Duodenal mucosa (tissue), 2 donors: ENCODE data around the gene OLFM2.

Experiments
- H3K27ac ChIP-seq: one replicate; pipeline ENCODE4 v1.7.0; 2013; ENCODE audit warnings: low read depth, low read length
- H3K27me3 ChIP-seq, 2 donors: one replicate each; pipeline ENCODE4 v1.7.0; 2013; ENCODE audit warnings: low read length in 2 of 2, control low read depth in 1 of 2; ENCODE audit not compliant: insufficient read depth in 2 of 2, control insufficient read depth in 1 of 2
- H3K36me3 ChIP-seq, 2 donors: one replicate each; pipeline ENCODE4 v1.7.0; 2013; ENCODE audit warnings: low read length in 2 of 2, control low read depth in 1 of 2; ENCODE audit not compliant: insufficient read depth in 2 of 2, control insufficient read depth in 1 of 2
- H3K4me1 ChIP-seq, 2 donors: one replicate each; pipeline ENCODE4 v1.7.0; 2013; ENCODE audit warnings: low read length in 2 of 2, control low read depth in 1 of 2; ENCODE audit not compliant: insufficient read depth in 2 of 2, control insufficient read depth in 1 of 2
- H3K4me3 ChIP-seq, 2 donors: one replicate each; pipeline ENCODE4 v1.7.0; 2013; ENCODE audit warnings: low read length in 2 of 2, low read depth in 1 of 2
- H3K9ac ChIP-seq, 2 donors: one replicate each; pipeline ENCODE4 v1.7.0; 2013; ENCODE audit warnings: low read length in 2 of 2, low read depth in 1 of 2
- H3K9me3 ChIP-seq, 2 donors: one replicate each; pipeline ENCODE4 v1.7.0; 2013; ENCODE audit warnings: low read length in 2 of 2, control low read depth in 1 of 2; ENCODE audit not compliant: control insufficient read depth in 1 of 2

The OLFM2 gene

GRCh38 chr19:9943744-9944143, 7.4 kb upstream of the OLFM2 start:
- peaks cover 3 to 11% of the 10 kb centered on the region in 2 donors for H3K9me3 ChIP-seq
- no peaks in the 10 kb centered on the region for H3K4me1 ChIP-seq
- H3K27ac ChIP-seq: no peak overlapping the region
- no peaks in the 10 kb centered on the region for H3K27me3 ChIP-seq
- no peak overlapping the region for H3K4me3 ChIP-seq
- no peaks in the 10 kb centered on the region for H3K36me3 ChIP-seq
- H3K9ac ChIP-seq: no peak overlapping the region

- Histone ChIP-seq H3K27me3 (peaks cover 5 to 8% of the 10 kb centered on the region in 2 donors), H3K4me1 (no peaks in the 10 kb centered on the region), H3K27ac (no peak overlapping the region), H3K9me3 (peaks cover 3 to 11% of the 10 kb centered on the region in 2 donors), H3K4me3 (no peak overlapping the region), H3K9ac (no peak overlapping the region), H3K36me3 (no peaks in the 10 kb centered on the region)
These were observed 5.4 kb upstream of the OLFM2 start for GRCh38 chr19:9941671-9942070.

GRCh38 chr19:9941231-9941630, 4.9 kb upstream of the OLFM2 start:
- Histone ChIP-seq H3K9me3 (peaks cover 3 to 11% of the 10 kb centered on the region in 2 donors), H3K27ac (no peak overlapping the region), H3K4me1 (no peaks in the 10 kb centered on the region), H3K4me3 (no peak overlapping the region), H3K36me3 (no peaks in the 10 kb centered on the region), H3K27me3 (peaks cover 7 to 10% of the 10 kb centered on the region in 2 donors), H3K9ac (no peak overlapping the region)

- Histone ChIP-seq H3K27ac (no peak overlapping the region), H3K4me1 (no peaks in the 10 kb centered on the region), H3K36me3 (no peaks in the 10 kb centered on the region), H3K9me3 (peaks cover 3 to 11% of the 10 kb centered on the region in 2 donors), H3K27me3 (peaks cover 9 to 10% of the 10 kb centered on the region in 2 donors), H3K4me3 (no peak overlapping the region), H3K9ac (no peak overlapping the region)
These were observed 4.5 kb upstream of the OLFM2 start for GRCh38 chr19:9940778-9941177.

- peaks cover 3 to 11% of the 10 kb centered on the region in 2 donors for H3K9me3 ChIP-seq
- no peak overlapping the region for H3K27ac ChIP-seq
- no peak overlapping the region for H3K9ac ChIP-seq
- H3K4me3 ChIP-seq: no peak overlapping the region
- H3K4me1 ChIP-seq: no peaks in the 10 kb centered on the region
- peaks cover 23 to 24% of the 10 kb centered on the region in 2 donors for H3K27me3 ChIP-seq
- H3K36me3 ChIP-seq: no peaks in the 10 kb centered on the region
These were observed 3.1 kb upstream of the OLFM2 start for GRCh38 chr19:9939301-9939913.

GRCh38 chr19:9937001-9937411, 691 bp upstream of the OLFM2 start:
- peaks cover 2 to 5% of the 10 kb centered on the region in 2 donors for H3K9me3 ChIP-seq
- no peaks in the 10 kb centered on the region for H3K4me1 ChIP-seq
- H3K9ac ChIP-seq: no peak overlapping the region
- no peak overlapping the region for H3K27ac ChIP-seq
- peaks cover 24 to 37% of the 10 kb centered on the region in 2 donors for H3K27me3 ChIP-seq
- H3K36me3 ChIP-seq: no peaks in the 10 kb centered on the region
- H3K4me3 ChIP-seq: no peak overlapping the region

- H3K4me1 ChIP-seq: no peaks in the 10 kb centered on the region
- H3K27me3 ChIP-seq: peaks cover 24 to 37% of the 10 kb centered on the region in 2 donors
- H3K27ac ChIP-seq: no peak overlapping the region
- H3K9ac ChIP-seq: no peak overlapping the region
- peak overlapping the region in 1 of 2 donors; percentile 23 for H3K4me3 ChIP-seq
- no peaks in the 10 kb centered on the region for H3K9me3 ChIP-seq
- no peaks in the 10 kb centered on the region for H3K36me3 ChIP-seq
These were observed 599 bp downstream of the OLFM2 start for GRCh38 chr19:9935506-9936325.

- Histone ChIP-seq H3K27me3 (peaks cover 24 to 37% of the 10 kb centered on the region in 2 donors), H3K9ac (no peak overlapping the region), H3K4me1 (no peaks in the 10 kb centered on the region), H3K9me3 (no peaks in the 10 kb centered on the region), H3K36me3 (no peaks in the 10 kb centered on the region), H3K4me3 (no peak overlapping the region), H3K27ac (no peak overlapping the region)
These were observed 2.0 kb downstream of the OLFM2 start for GRCh38 chr19:9934132-9934950.

- H3K9ac ChIP-seq: no peak overlapping the region
- H3K36me3 ChIP-seq: no peaks in the 10 kb centered on the region
- no peak overlapping the region for H3K4me3 ChIP-seq
- no peak overlapping the region for H3K27ac ChIP-seq
- no peaks in the 10 kb centered on the region for H3K4me1 ChIP-seq
- H3K9me3 ChIP-seq: no peaks in the 10 kb centered on the region
- peaks cover 24 to 34% of the 10 kb centered on the region in 2 donors for H3K27me3 ChIP-seq
These were observed 3.5 kb downstream of the OLFM2 start for GRCh38 chr19:9932835-9933234.

- no peaks in the 10 kb centered on the region for H3K9me3 ChIP-seq
- H3K4me1 ChIP-seq: no peaks in the 10 kb centered on the region
- no peak overlapping the region for H3K27ac ChIP-seq
- H3K9ac ChIP-seq: no peak overlapping the region
- no peak overlapping the region for H3K4me3 ChIP-seq
- H3K36me3 ChIP-seq: no peaks in the 10 kb centered on the region
- H3K27me3 ChIP-seq: peaks cover 19 to 29% of the 10 kb centered on the region in 2 donors
These were observed 4.7 kb downstream of the OLFM2 start for GRCh38 chr19:9931629-9932028.
